ENCODE results near the gene SLCO3A1.

SLCO3A1 gene

DNA sequence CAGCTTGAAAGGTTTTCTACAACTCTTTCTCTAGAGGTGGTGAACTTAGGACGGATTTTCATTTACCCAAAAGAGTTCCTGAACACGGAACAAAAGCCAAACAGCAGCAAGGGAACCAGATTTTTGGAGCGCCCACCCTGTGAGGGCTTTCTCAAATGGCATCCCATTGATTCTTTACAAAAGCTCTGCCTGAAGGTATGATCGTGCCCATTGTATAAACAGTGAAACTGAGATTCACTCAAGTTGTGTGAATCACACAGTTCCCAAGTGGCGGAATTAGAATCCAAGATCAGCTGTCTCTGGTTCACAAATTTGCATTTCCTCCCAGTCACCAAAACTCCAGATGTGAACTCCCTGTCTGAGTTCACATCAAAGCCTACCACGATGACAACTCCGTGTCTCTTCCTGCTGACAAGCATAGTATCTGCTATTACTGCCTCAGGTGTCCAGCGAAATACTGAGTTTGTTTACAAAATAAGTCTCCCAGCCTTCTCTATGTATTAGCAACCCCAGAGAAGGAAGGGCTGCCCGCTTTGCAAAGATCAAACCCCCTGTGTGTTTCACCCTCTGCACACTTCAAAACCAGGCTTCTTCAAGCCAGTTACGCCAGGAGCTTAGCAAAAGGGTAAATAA is 304.3 kb downstream of the SLCO3A1 start:
- Mint-ChIP-seq H3K9me3 (no peaks in the 10 kb centered on the region), H3K27ac (no peak overlapping the region), H3K4me1 (peaks cover 19% of the 10 kb centered on the region), H3K27me3 (no peaks in the 10 kb centered on the region), H3K36me3 (ENCODE audit: low read depth) (peaks cover 1% of the 10 kb centered on the region), H3K4me3 (no peak overlapping the region)
- DNase-seq = no peak
- no peak for ATAC-seq

DNA sequence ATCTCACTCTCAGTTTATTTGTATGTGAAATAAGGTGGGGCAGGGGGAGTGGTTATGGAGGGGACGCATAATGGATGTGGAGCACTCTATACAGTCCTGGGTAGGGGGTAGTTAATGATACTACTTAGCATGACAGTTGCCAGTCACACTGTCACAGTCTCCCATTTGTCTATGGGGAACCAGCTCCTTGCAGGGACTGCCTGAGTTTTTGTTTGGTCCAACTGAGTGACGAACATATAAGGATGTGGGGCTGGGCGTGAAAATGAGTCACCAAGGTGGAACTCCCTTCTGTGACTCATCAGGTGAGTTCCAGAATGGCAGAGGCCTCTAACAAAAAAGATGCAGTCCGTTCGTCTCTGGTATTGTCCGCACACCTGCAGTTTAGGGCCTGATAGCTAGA is 304.9 kb downstream of the SLCO3A1 start:
- ATAC-seq (peak; percentile 87), DNase-seq (peak; percentile 29)
- no peak overlapping the region for H3K27ac Mint-ChIP-seq
- H3K9me3 Mint-ChIP-seq = no peaks in the 10 kb centered on the region
- H3K4me3 Mint-ChIP-seq = no peak overlapping the region
- peaks cover 3% of the 10 kb centered on the region for H3K36me3 Mint-ChIP-seq (ENCODE audit: low read depth)
- H3K27me3 Mint-ChIP-seq = no peaks in the 10 kb centered on the region
- H3K4me1 Mint-ChIP-seq = peaks cover 19% of the 10 kb centered on the region

- Mint-ChIP-seq H3K4me3 (no peak overlapping the region), H3K36me3 (ENCODE audit: low read depth) (peaks cover 3% of the 10 kb centered on the region), H3K4me1 (peaks cover 19% of the 10 kb centered on the region), H3K9me3 (no peaks in the 10 kb centered on the region), H3K27me3 (no peaks in the 10 kb centered on the region), H3K27ac (no peak overlapping the region)
- ATAC-seq (no peak), DNase-seq (no peak)
Measured at GRCh38 chr15:92159481-92159880, 306.0 kb downstream of the SLCO3A1 start.

GRCh38 chr15:92159906-92160841 is 306.7 kb downstream of the SLCO3A1 start:
- Mint-ChIP-seq H3K4me1 (peaks cover 19% of the 10 kb centered on the region), H3K27me3 (no peaks in the 10 kb centered on the region), H3K36me3 (ENCODE audit: low read depth) (peaks cover 3% of the 10 kb centered on the region), H3K4me3 (no peak overlapping the region), H3K27ac (no peak overlapping the region), H3K9me3 (no peaks in the 10 kb centered on the region)
- ATAC-seq (no peak), DNase-seq (no peak)

DNA sequence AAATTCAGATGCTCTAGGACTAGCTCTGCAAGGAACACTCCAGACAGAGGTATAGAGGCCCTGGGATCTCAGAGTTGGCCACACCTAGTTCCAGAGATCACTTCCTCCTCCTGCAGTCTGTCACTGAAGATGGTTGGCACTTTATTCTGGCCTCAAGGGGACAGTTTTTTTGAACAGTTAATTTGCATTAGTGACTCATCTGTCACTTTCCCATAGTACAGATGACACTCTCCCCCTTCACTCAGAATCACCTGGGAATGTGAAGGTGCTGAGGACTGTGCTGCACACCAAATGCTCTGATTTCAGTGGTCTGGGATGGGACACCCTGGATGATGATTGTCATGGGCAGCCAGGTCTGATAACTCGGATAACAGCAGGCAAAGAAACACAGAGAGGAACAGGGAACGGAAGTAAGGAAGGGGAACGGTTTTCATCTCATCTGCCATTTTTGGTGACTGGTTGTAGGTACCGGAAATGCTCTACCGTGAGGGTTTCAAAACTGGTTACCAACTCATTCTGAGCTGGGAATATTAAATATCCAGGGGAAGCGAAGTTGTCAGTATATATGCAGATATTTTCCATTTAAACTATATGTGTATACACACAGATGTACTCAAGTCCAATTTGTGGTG is 307.6 kb downstream of the SLCO3A1 start:
- Mint-ChIP-seq H3K27me3 (no peaks in the 10 kb centered on the region), H3K9me3 (no peaks in the 10 kb centered on the region), H3K4me3 (no peak overlapping the region), H3K27ac (no peak overlapping the region), H3K4me1 (peaks cover 19% of the 10 kb centered on the region), H3K36me3 (ENCODE audit: low read depth) (peaks cover 3% of the 10 kb centered on the region)
- ATAC-seq (peak; percentile 54), DNase-seq (no peak)

- Mint-ChIP-seq H3K4me3 (no peak overlapping the region), H3K9me3 (no peaks in the 10 kb centered on the region)
Measured at GRCh38 chr15:92162657-92163056, 309.1 kb downstream of the SLCO3A1 start.

GRCh38 chr15:92163641-92164040 is 310.1 kb downstream of the SLCO3A1 start:
- no peaks in the 10 kb centered on the region for H3K9me3 Mint-ChIP-seq
- no peaks in the 10 kb centered on the region for H3K27me3 Mint-ChIP-seq
- no peak overlapping the region for H3K4me3 Mint-ChIP-seq
- H3K36me3 Mint-ChIP-seq (ENCODE audit: low read depth) = peaks cover 3% of the 10 kb centered on the region
- H3K27ac Mint-ChIP-seq = no peak overlapping the region
- peaks cover 10% of the 10 kb centered on the region for H3K4me1 Mint-ChIP-seq
- DNase-seq (no peak), ATAC-seq (peak; percentile 25)

More at GRCh38 chr15:92162657-92163056, 309.1 kb downstream of the SLCO3A1 start:
- H3K4me1 Mint-ChIP-seq = peaks cover 19% of the 10 kb centered on the region
- no peaks in the 10 kb centered on the region for H3K27me3 Mint-ChIP-seq
- H3K36me3 Mint-ChIP-seq (ENCODE audit: low read depth) = peaks cover 3% of the 10 kb centered on the region
- no peak overlapping the region for H3K27ac Mint-ChIP-seq
- DNase-seq = no peak
- no peak for ATAC-seq

- peaks cover 3% of the 10 kb centered on the region for H3K36me3 Mint-ChIP-seq (ENCODE audit: low read depth)
- no peak overlapping the region for H3K27ac Mint-ChIP-seq
- H3K9me3 Mint-ChIP-seq = no peaks in the 10 kb centered on the region
- H3K4me1 Mint-ChIP-seq = peaks cover 7% of the 10 kb centered on the region
- H3K4me3 Mint-ChIP-seq = no peak overlapping the region
- no peak for DNase-seq
- no peak for ATAC-seq
- H3K27me3 Mint-ChIP-seq = no peaks in the 10 kb centered on the region
Measured at GRCh38 chr15:92164327-92165000, 311.0 kb downstream of the SLCO3A1 start.

DNA sequence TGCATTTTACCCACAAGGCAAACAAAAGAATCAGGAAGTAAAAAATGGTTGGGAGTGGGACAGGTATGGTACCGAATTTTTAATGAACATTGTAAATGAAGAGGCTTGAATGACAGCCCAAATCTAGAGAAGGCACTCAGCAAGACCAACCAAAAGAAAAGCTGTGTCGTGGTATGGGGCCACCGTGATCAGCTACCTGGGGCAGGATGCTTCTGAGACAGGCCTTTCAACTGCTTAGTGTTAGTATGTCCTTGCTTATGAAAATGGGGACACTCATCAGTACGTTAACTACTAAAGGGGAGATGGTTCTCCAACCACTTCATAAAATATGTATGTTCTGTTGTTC is 311.5 kb downstream of the SLCO3A1 start:
- H3K4me3 Mint-ChIP-seq = no peak overlapping the region
- H3K27ac Mint-ChIP-seq = no peak overlapping the region

GRCh38 chr15:92166029-92166428 is 312.5 kb downstream of the SLCO3A1 start:
- Mint-ChIP-seq H3K36me3 (ENCODE audit: low read depth) (peaks cover 3% of the 10 kb centered on the region), H3K27me3 (no peaks in the 10 kb centered on the region), H3K27ac (no peak overlapping the region), H3K9me3 (no peaks in the 10 kb centered on the region), H3K4me1 (peaks cover 4% of the 10 kb centered on the region), H3K4me3 (no peak overlapping the region)
- DNase-seq (no peak), ATAC-seq (no peak)

More for the DNA sequence above, 311.5 kb downstream of the SLCO3A1 start:
- ATAC-seq (no peak), DNase-seq (no peak)
- no peaks in the 10 kb centered on the region for H3K9me3 Mint-ChIP-seq
- peaks cover 3% of the 10 kb centered on the region for H3K36me3 Mint-ChIP-seq (ENCODE audit: low read depth)
- H3K27me3 Mint-ChIP-seq = no peaks in the 10 kb centered on the region
- H3K4me1 Mint-ChIP-seq = peaks cover 7% of the 10 kb centered on the region

- ATAC-seq = no peak
- no peaks in the 10 kb centered on the region for H3K4me1 Mint-ChIP-seq
Measured at GRCh38 chr15:92166751-92167405, 313.4 kb downstream of the SLCO3A1 start.

DNA sequence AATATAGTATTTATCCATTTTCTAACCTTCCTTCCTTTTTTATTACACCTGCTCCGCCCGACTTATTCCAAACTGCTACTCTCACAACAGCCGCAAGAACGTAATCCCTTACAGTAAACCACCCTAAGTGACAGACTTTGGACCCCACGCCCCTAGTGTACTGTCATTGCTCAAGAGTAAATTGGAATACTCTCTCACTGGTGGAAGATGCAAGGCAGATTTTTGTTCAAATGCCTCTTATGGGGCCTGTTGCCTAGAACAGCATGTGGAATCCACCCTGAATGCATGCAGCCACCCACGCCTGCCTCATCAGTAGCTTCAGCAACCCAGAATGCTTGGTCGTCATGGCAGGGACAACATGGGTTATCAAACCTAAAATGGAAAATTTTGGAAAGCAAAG is 313.9 kb downstream of the SLCO3A1 start:
- H3K9me3 Mint-ChIP-seq = no peaks in the 10 kb centered on the region
- no peaks in the 10 kb centered on the region for H3K4me1 Mint-ChIP-seq
- H3K27ac Mint-ChIP-seq = no peak overlapping the region
- H3K4me3 Mint-ChIP-seq = no peak overlapping the region
- ATAC-seq (no peak), DNase-seq (no peak)
- H3K36me3 Mint-ChIP-seq (ENCODE audit: low read depth) = peaks cover 3% of the 10 kb centered on the region
- no peaks in the 10 kb centered on the region for H3K27me3 Mint-ChIP-seq

More at GRCh38 chr15:92166751-92167405, 313.4 kb downstream of the SLCO3A1 start:
- Mint-ChIP-seq H3K36me3 (ENCODE audit: low read depth) (peaks cover 3% of the 10 kb centered on the region), H3K9me3 (no peaks in the 10 kb centered on the region), H3K27ac (no peak overlapping the region), H3K4me3 (no peak overlapping the region), H3K27me3 (no peaks in the 10 kb centered on the region)
- DNase-seq = no peak

DNA sequence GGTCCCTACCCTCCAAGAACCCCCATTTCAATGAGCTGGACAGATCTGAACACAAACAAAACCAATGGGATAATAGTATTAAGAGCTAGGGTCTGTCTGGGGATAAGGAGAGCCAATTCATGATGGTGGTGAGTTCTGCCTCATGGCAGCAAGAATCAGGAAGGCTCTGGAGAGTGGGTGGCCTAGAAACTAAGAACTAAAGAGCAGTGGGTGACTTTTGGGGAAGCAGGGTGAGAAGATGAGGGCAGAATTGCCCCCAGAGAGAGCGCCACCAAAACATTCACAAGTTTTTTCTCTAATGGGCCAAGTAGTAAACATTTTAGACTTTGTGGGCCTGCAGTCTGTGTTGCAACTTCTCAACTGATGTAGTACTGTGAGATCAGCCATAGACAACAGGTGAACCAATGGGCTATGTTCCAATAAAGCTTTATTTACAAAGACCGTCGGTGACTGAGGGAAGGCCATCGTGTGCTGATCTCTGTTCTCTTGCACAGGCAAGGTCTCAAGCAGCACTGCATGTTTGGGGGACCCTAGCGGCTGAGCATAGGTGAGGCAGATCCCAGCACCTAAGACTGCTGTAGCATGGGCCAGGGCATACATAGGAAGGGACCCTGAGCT is 314.7 kb downstream of the SLCO3A1 start:
- DNase-seq (no peak), ATAC-seq (no peak)
- Mint-ChIP-seq H3K9me3 (no peaks in the 10 kb centered on the region), H3K36me3 (ENCODE audit: low read depth) (peaks cover under 1% of the 10 kb centered on the region), H3K4me3 (no peak overlapping the region), H3K27me3 (no peaks in the 10 kb centered on the region), H3K4me1 (no peaks in the 10 kb centered on the region), H3K27ac (no peak overlapping the region)

GRCh38 chr15:92170897-92171296 is 317.4 kb downstream of the SLCO3A1 start:
- ATAC-seq (no peak), DNase-seq (no peak)
- no peaks in the 10 kb centered on the region for H3K4me1 Mint-ChIP-seq
- no peaks in the 10 kb centered on the region for H3K36me3 Mint-ChIP-seq (ENCODE audit: low read depth)
- no peak overlapping the region for H3K4me3 Mint-ChIP-seq
- no peaks in the 10 kb centered on the region for H3K27me3 Mint-ChIP-seq
- H3K27ac Mint-ChIP-seq = no peak overlapping the region
- no peaks in the 10 kb centered on the region for H3K9me3 Mint-ChIP-seq
